ENCODE data around the gene PRR5L. TPM values are rescaled to one million over a fixed set of nuclear protein-coding genes. Genes with fewer than 3 reads are reported as not detected.

Gene PRR5L
- total RNA-seq, 4 donors from 2014 or later, result 2.2 to 10.9 (median 3.5) TPM

DNA sequence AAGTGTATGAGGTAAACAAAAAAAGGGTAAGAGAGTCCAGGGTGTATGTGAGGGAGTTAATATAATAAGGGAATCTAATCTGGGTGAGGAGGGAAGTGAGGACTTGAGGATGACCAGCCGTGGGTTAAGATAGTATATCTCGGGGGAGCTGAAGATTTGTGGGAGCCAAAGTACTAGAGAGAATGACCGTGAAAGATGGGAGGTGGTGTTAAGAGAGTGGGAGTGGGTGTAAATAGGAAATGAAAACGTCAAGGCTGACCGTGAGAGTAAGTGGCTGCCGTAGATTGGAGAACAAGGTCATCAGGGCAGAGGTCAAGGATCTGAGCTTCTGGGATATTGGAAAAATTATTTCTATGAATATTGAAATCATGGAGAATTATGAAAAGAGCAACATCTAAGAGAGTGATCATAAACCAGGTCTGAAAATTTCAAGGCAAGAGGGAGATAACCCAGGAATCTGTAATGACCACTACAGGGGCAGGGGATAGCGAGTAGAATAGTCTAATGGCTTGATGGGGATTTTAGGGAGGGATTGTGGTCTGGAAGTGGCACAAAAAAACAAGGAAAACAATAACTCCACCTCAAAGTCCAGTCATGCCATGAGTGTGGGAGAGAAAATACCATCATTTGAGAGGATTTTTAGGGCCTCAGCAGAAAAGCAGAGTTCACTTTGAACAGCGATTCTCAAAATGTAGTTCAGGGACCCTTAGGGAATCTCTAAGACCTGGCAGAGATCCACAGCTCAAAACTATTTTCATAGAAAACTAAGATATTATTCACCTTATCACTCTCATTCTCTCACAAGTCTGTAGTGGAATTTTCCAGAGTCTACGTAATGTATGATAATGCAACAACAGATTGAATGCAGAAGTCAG lies 72.0 kb downstream of the PRR5L start:
- WGBS, result 82% methylated on average over 9 of the region's 9 CpGs
- Histone ChIP-seq H3K27me3 (no peaks in the 10 kb centered on the region), H3K4me3 (no peak overlapping the region), H3K27ac (no peak overlapping the region), H3K4me1 (no peaks in the 10 kb centered on the region), H3K9me3 (no peaks in the 10 kb centered on the region), H3K36me3 (no peaks in the 10 kb centered on the region)
- no peak for TF ChIP-seq POLR2AphosphoS5 (IDR thresholded peaks at IDR 0.05)
- TF ChIP-seq, protein P1, sequence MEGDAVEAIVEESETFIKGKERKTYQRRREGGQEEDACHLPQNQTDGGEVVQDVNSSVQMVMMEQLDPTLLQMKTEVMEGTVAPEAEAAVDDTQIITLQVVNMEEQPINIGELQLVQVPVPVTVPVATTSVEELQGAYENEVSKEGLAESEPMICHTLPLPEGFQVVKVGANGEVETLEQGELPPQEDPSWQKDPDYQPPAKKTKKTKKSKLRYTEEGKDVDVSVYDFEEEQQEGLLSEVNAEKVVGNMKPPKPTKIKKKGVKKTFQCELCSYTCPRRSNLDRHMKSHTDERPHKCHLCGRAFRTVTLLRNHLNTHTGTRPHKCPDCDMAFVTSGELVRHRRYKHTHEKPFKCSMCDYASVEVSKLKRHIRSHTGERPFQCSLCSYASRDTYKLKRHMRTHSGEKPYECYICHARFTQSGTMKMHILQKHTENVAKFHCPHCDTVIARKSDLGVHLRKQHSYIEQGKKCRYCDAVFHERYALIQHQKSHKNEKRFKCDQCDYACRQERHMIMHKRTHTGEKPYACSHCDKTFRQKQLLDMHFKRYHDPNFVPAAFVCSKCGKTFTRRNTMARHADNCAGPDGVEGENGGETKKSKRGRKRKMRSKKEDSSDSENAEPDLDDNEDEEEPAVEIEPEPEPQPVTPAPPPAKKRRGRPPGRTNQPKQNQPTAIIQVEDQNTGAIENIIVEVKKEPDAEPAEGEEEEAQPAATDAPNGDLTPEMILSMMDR (IDR thresholded peaks at IDR 0.05), result no peak
- TF ChIP-seq POLR2A (IDR thresholded peaks at IDR 0.05), result no peak
- no peak for TF ChIP-seq EP300 (IDR thresholded peaks at IDR 0.05)
- DNase-seq (ENCODE audit: low spot score in 2 of 2), result no peak

DNA sequence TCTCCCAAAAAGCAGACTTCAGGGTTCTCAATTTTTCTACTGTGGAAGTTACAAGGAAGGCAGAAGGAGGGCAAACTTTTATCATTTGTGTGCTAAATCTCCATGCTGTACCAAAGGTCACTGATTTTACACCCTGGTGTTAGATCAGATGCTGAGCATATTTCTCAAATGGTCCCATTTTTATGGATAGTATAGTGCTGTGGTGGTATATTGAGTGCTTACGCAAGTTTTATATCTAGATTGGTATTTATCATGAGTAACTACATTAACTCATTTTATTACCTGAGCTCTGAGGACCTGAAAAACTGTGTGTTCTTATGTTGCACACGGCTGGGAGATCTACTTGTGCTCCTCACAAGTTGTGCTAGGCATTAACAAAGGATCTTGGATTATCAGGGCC lies 75.1 kb downstream of the PRR5L start:
- H3K27ac ChIP-seq, result no peak overlapping the region
- H3K27me3 ChIP-seq, result no peaks in the 10 kb centered on the region
- TF ChIP-seq POLR2A (IDR thresholded peaks at IDR 0.05) (no peak), POLR2AphosphoS5 (IDR thresholded peaks at IDR 0.05) (no peak), EP300 (IDR thresholded peaks at IDR 0.05) (no peak)
- TF ChIP-seq, protein P1 (IDR thresholded peaks at IDR 0.05), result no peak
- H3K4me1 ChIP-seq, result peaks cover 6% of the 10 kb centered on the region
- H3K4me3 ChIP-seq, result no peak overlapping the region
- no peaks in the 10 kb centered on the region for H3K36me3 ChIP-seq
- no peaks in the 10 kb centered on the region for H3K9me3 ChIP-seq
- DNase-seq (ENCODE audit: low spot score in 2 of 2), result no peak
- 98% methylated on average over 2 of the region's 2 CpGs for WGBS

DNA sequence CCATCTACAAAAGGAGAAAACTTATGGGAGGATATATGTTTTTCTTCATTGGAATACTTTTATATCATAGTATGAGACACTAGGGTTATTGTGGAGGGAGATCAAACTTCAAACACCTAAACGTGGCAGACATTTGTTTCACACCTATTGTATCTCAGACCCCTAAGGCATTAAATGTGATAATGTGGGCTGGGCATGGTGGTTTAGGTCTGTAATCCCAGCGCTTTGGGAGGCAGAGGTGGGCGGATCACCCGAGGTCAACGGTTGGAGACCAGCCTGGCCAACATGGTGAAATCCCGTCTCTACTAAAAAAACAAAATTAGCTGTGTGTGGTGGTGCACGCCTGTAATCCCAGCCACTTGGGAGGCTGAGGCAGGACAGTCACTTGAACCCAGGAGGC lies 75.5 kb downstream of the PRR5L start:
- Histone ChIP-seq H3K36me3 (no peaks in the 10 kb centered on the region), H3K9me3 (no peaks in the 10 kb centered on the region), H3K27me3 (no peaks in the 10 kb centered on the region), H3K4me3 (no peak overlapping the region), H3K4me1 (peaks cover 10% of the 10 kb centered on the region), H3K27ac (no peak overlapping the region)
- WGBS, result 95% methylated on average over 7 of the region's 7 CpGs
- TF ChIP-seq EP300 (IDR thresholded peaks at IDR 0.05) (no peak), POLR2AphosphoS5 (IDR thresholded peaks at IDR 0.05) (no peak), POLR2A (IDR thresholded peaks at IDR 0.05) (no peak)
- TF ChIP-seq, protein P1 (IDR thresholded peaks at IDR 0.05), result no peak
- DNase-seq (ENCODE audit: low spot score in 2 of 2), result no peak

DNA sequence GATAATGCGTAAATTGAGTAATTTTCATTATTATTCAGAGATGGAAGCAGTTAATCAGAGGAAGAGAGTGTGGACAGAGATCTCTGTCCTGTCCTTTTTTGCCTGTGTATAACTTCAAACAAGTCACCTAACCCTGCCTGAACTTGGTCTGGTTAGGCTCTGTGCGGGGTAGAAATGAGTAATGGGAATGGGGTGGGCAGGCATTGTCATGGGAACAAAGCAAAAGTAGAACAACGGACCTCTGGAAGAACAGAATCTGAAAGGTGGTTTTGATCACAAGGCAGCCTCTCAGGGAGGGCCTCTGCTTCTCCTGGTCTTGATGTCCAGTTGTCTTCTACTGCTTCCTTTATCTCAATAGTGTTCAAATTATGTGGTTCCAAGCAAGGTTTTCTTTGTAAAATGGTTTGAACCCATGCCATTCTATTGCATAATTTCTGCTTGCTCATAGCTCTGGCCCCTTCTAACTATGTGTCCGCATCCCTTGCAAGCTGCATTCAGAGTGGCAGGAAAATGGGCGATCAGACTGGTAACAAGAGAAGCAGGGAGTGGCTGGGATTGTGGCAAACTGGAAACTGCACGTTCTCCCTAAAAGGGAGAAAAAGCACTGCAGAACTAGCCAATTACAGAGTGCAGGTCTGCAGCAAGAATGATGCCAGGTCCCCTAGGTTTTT lies 76.1 kb downstream of the PRR5L start:
- H3K27ac ChIP-seq, result no peak overlapping the region
- H3K36me3 ChIP-seq, result no peaks in the 10 kb centered on the region
- WGBS, result 74% methylated on average over 6 of the region's 6 CpGs

More for the DNA sequence above, 76.1 kb downstream of the PRR5L start:
- H3K27me3 ChIP-seq, result peaks cover 5% of the 10 kb centered on the region
- H3K4me1 ChIP-seq, result peaks cover 16% of the 10 kb centered on the region
- H3K4me3 ChIP-seq, result no peak overlapping the region
- no peaks in the 10 kb centered on the region for H3K9me3 ChIP-seq
- no peak for TF ChIP-seq POLR2A (IDR thresholded peaks at IDR 0.05)
- TF ChIP-seq EP300 (IDR thresholded peaks at IDR 0.05), result no peak
- TF ChIP-seq POLR2AphosphoS5 (IDR thresholded peaks at IDR 0.05), result no peak
- TF ChIP-seq, protein P1 (IDR thresholded peaks at IDR 0.05), result no peak
- DNase-seq (ENCODE audit: low spot score in 2 of 2), result no peak
